Panc1 (cell line): ENCODE results near the gene MAST4. TPM values are rescaled to one million over a fixed set of nuclear protein-coding genes. Genes with fewer than 3 reads are reported as not detected.

ENCODE experiments used
- ATAC-seq: fragments of 200-7000 bp; cut with Tn5 transposase; 2 replicates; pipeline ENCODE4 v1.9.1; 2020; ENCODE audit warnings: mild to moderate bottlenecking, moderate library complexity
- BruUV-seq: library from RNA; stranded (reverse); fragments of 400-500 nt; replicated peaks from 2 replicates; lab custom pipeline; 2021; lab: Mats Ljungman, UMichigan
- CTCF ChIA-PET: fragments of 300-600 bp; sonication (Branson Sonifier 250); formaldehyde crosslinking; loops from one replicate; lab custom pipeline; 2022; ENCODE audit warnings: antibody characterized with exemption; lab: Charles Lee
- POLR2A ChIA-PET: fragments of 300-600 bp; sonication (Branson Sonifier 250); formaldehyde crosslinking; loops from one replicate; lab custom pipeline; 2022; ENCODE audit warnings: antibody characterized with exemption; lab: Charles Lee
- DNase-seq: peaks from one replicate; pipeline ENCODE4 v3.0.0-alpha.2; 2010; ENCODE audit warnings: low read depth, low spot score
- H3K27ac ChIP-seq: 2 replicates; pipeline ENCODE4 v1.5.1; 2011; ENCODE audit warnings: mild to moderate bottlenecking, low read length, inconsistent platforms
- H3K27me3 ChIP-seq: fragments of 200-500 bp; sonication (Bioruptor generic); 2 replicates; pipeline ENCODE4 v1.6.0; 2014; ENCODE audit warnings: low read length, inconsistent platforms; ENCODE audit not compliant: control insufficient read depth, insufficient read depth
- H3K36me3 ChIP-seq: fragments of 200-500 bp; sonication (Bioruptor generic); 2 replicates; pipeline ENCODE4 v1.5.1; 2014; ENCODE audit warnings: inconsistent platforms, mild to moderate bottlenecking, low read length, moderate library complexity; ENCODE audit not compliant: control insufficient read depth, insufficient read depth
- H3K4me1 ChIP-seq: 2 replicates; pipeline ENCODE4 v1.5.1; 2011; ENCODE audit warnings: inconsistent platforms, mild to moderate bottlenecking, low read length, moderate library complexity; ENCODE audit not compliant: control insufficient read depth, insufficient read depth
- H3K4me3 ChIP-seq, 2 experiments: 2 replicates each; pipeline ENCODE4 v1.5.1; 2011 to 2012; ENCODE audit warnings: low read depth in 2 of 2, low read length in 2 of 2, mild to moderate bottlenecking in 2 of 2, inconsistent platforms in 1 of 2, moderate library complexity in 1 of 2
- H3K9me3 ChIP-seq: fragments of 200-500 bp; sonication (Bioruptor generic); 2 replicates; pipeline ENCODE4 v1.5.1; 2014; ENCODE audit warnings: low read depth, mild to moderate bottlenecking, inconsistent platforms, low read length, moderate library complexity; ENCODE audit not compliant: control insufficient read depth, insufficient read depth
- CTCF ChIP-seq: fragments of 450-650 bp; IDR thresholded peaks from 2 replicates; pipeline ENCODE4 v1.5.1; 2017; ENCODE audit warnings: mild to moderate bottlenecking
- POLR2AphosphoS5 ChIP-seq: IDR thresholded peaks from 2 replicates; pipeline ENCODE4 v1.6.1; 2012; ENCODE audit warnings: mild to moderate bottlenecking, low read depth, low read length, moderate library complexity
- REST ChIP-seq, 2 experiments: IDR thresholded peaks; 2 replicates each; pipeline ENCODE4 v1.6.1; 2011 to 2012; ENCODE audit warnings: low read depth in 2 of 2, control low read depth in 1 of 2, low read length in 1 of 2, mild to moderate bottlenecking in 1 of 2, moderate library complexity in 1 of 2; ENCODE audit not compliant: insufficient read depth in 1 of 2
- SIN3A ChIP-seq: IDR thresholded peaks from 2 replicates; pipeline ENCODE4 v1.6.1; 2012; ENCODE audit warnings: low read depth, mild to moderate bottlenecking, low read length, moderate library complexity, borderline replicate concordance; ENCODE audit not compliant: insufficient read depth
- TCF7L2 ChIP-seq: IDR thresholded peaks from 2 replicates; pipeline ENCODE4 v1.6.1; 2011; ENCODE audit warnings: mild to moderate bottlenecking, low read depth, low read length, inconsistent platforms
- in situ Hi-C: cut with HindIII; loops from 2 replicates; pipeline ENCODE4 v1.10.0; 2016; ENCODE audit warnings: low sequenced_read_pairs, low pct_unique_long_range_greater_than_20kb
- intact Hi-C: fragments of 100-400 bp; cut with micrococcal nuclease; formaldehyde crosslinking; loops from one replicate; pipeline ENCODE4 v1.10.0; 2022; ENCODE audit not compliant: unreplicated experiment
- total RNA-seq: library from RNA; stranded (reverse); gene quantifications from one replicate; pipeline ENCODE4 v1.2.1, GENCODE V29; 2021; ENCODE audit not compliant: unreplicated experiment

MAST4 gene
- total RNA-seq, 1 experiment from 2014 or later: 1.8 TPM

- BruUV-seq: no TSS peak
- in situ Hi-C loops: no loop called here
- Histone ChIP-seq H3K27ac (no peak overlapping the region), H3K9me3 (no peaks in the 10 kb centered on the region), H3K4me1 (no peaks in the 10 kb centered on the region), H3K27me3 (peaks cover 5% of the 10 kb centered on the region; the same call in 1 of the 2 replicates), H3K4me3 (no peak overlapping the region), H3K36me3 (no peaks in the 10 kb centered on the region)
- TF ChIP-seq TCF7L2: no peak
- no peak for TF ChIP-seq REST (IDR thresholded peaks at IDR 0.05; ENCODE audit: insufficient read depth in 1 of 2, low read depth in 2 of 2, low read length in 1 of 2)
- no peak for TF ChIP-seq CTCF
- no peak for TF ChIP-seq SIN3A
- no peak for TF ChIP-seq POLR2AphosphoS5
- ChIA-PET CTCF (no interaction called here), POLR2A (interaction anchor here (0.6 kb wide), 1 partner anchor 383 kb away, joined by 3 read pairs; no protein-coding TSS in a partner anchor)
- ATAC-seq (no peak), DNase-seq (no peak)
- intact Hi-C loops: no loop called here
Measured at GRCh38 chr5:66609615-66610014, 13.4 kb downstream of the MAST4 start.

GRCh38 chr5:66612226-66612625 is 16.0 kb downstream of the MAST4 start:
- TF ChIP-seq CTCF: no peak
- no peak for TF ChIP-seq POLR2AphosphoS5
- H3K9me3 ChIP-seq: no peaks in the 10 kb centered on the region
- ChIA-PET CTCF (no interaction called here), POLR2A (no interaction called here)
- H3K27me3 ChIP-seq: peaks cover 2% of the 10 kb centered on the region; the same call in 1 of the 2 replicates
- intact Hi-C loops (no loop called here), in situ Hi-C loops (no loop called here)
- H3K27ac ChIP-seq: no peak overlapping the region
- BruUV-seq: no TSS peak
- no peak for DNase-seq
- no peaks in the 10 kb centered on the region for H3K36me3 ChIP-seq
- no peak overlapping the region for H3K4me3 ChIP-seq
- ATAC-seq: no peak
- H3K4me1 ChIP-seq: no peaks in the 10 kb centered on the region
